OCI-LY7 (cell line): ENCODE measurements around the gene HHIP. TPM values are rescaled to one million over a fixed set of nuclear protein-coding genes. Genes with fewer than 3 reads are reported as not detected.
A peak's percentile ranks its signal among the peaks of the same experiment; 100 is the strongest.

Experiments used
- BruUV-seq: library from RNA; stranded (reverse); fragments of 400-500 nt; replicated peaks from 2 replicates; lab custom pipeline; 2021; lab: Mats Ljungman, UMichigan
- CTCF ChIA-PET: fragments of 300-600 bp; sonication (Branson Sonifier 250); formaldehyde crosslinking; loops from one replicate; lab custom pipeline; 2022; ENCODE audit warnings: antibody characterized with exemption; ENCODE audit not compliant: unreplicated experiment; lab: Charles Lee
- POLR2A ChIA-PET: fragments of 300-600 bp; sonication (Branson Sonifier 250); formaldehyde crosslinking; loops from one replicate; lab custom pipeline; 2022; ENCODE audit warnings: antibody characterized with exemption; lab: Charles Lee
- DNase-seq: peaks from one replicate; pipeline ENCODE4 v3.0.0-alpha.2; 2015; ENCODE audit warnings: low spot score
- H2AFZ ChIP-seq: fragments of 200-600 bp; sonication (generic), shearing (Covaris generic); 2 replicates; pipeline ENCODE4 v1.6.1; 2014; ENCODE audit warnings: mild to moderate bottlenecking, antibody characterized with exemption, low read length, moderate library complexity
- H3K27ac ChIP-seq: fragments of 200-600 bp; sonication (generic); 2 replicates; pipeline ENCODE4 v1.5.1; 2014; ENCODE audit warnings: mixed run types, low read depth, mild to moderate bottlenecking, moderate library complexity, low read length, inconsistent platforms; ENCODE audit not compliant: poor library complexity, severe bottlenecking
- H3K36me3 ChIP-seq: fragments of 200-600 bp; sonication (generic); 2 replicates; pipeline ENCODE4 v1.6.1; 2014; ENCODE audit warnings: mild to moderate bottlenecking, antibody characterized with exemption, low read length, moderate library complexity, mixed read lengths; ENCODE audit not compliant: insufficient read depth
- H3K4me1 ChIP-seq: fragments of 200-600 bp; sonication (generic); 2 replicates; pipeline ENCODE4 v1.5.1; 2014; ENCODE audit warnings: mild to moderate bottlenecking, low read length; ENCODE audit not compliant: insufficient read depth, poor library complexity, severe bottlenecking
- H3K4me2 ChIP-seq: fragments of 200-600 bp; sonication (generic); 2 replicates; pipeline ENCODE4 v1.6.1; 2014; ENCODE audit warnings: mild to moderate bottlenecking, low read length
- H3K4me3 ChIP-seq: fragments of 200-600 bp; sonication (generic); 2 replicates; pipeline ENCODE4 v1.5.1; 2014; ENCODE audit warnings: mild to moderate bottlenecking, low read depth, low read length; ENCODE audit not compliant: poor library complexity, severe bottlenecking
- H3K79me2 ChIP-seq: fragments of 200-600 bp; sonication (generic); 2 replicates; pipeline ENCODE4 v1.6.1; 2016; ENCODE audit warnings: low read depth, mild to moderate bottlenecking, low read length, moderate library complexity, mixed read lengths; ENCODE audit not compliant: insufficient read depth
- H3K9me2 ChIP-seq: fragments of 200-600 bp; sonication (generic); 2 replicates; pipeline ENCODE4 v1.6.1; 2016; ENCODE audit warnings: mild to moderate bottlenecking, low read length, mixed read lengths; ENCODE audit not compliant: insufficient read depth
- H3K9me3 ChIP-seq: fragments of 200-600 bp; sonication (generic); 2 replicates; pipeline ENCODE4 v1.6.1; 2014; ENCODE audit warnings: mild to moderate bottlenecking, mixed run types, low read length, mixed read lengths
- H4K20me1 ChIP-seq: fragments of 200-600 bp; sonication (generic); 2 replicates; pipeline ENCODE4 v1.6.1; 2014; ENCODE audit warnings: mild to moderate bottlenecking, antibody characterized with exemption, low read length, moderate library complexity, mixed read lengths; ENCODE audit not compliant: insufficient read depth
- CTCF ChIP-seq: fragments of 200-600 bp; sonication (generic); conservative IDR thresholded peaks from 2 replicates; pipeline ENCODE4 v1.5.1; 2014; ENCODE audit warnings: mild to moderate bottlenecking, antibody characterized with exemption, low read length, moderate library complexity, mixed read lengths
- EZH2phosphoT487 ChIP-seq: fragments of 200-600 bp; sonication (generic); IDR thresholded peaks from 2 replicates; pipeline ENCODE4 v1.6.1; 2018; ENCODE audit warnings: low read depth, borderline replicate concordance, mild to moderate bottlenecking, mixed run types, antibody characterized with exemption, low read length, moderate library complexity, mixed read lengths
- intact Hi-C: fragments of 100-400 bp; cut with micrococcal nuclease; formaldehyde crosslinking; loops from one replicate; pipeline ENCODE4 v1.10.0; 2022; ENCODE audit not compliant: unreplicated experiment
- total RNA-seq, 2 experiments: library from RNA; depleted of rRNA in 1 of 2; stranded (reverse); fragments of >200 nt in 1 of 2; shearing (Covaris generic) in 1 of 2; gene quantifications; 2 replicates each; pipeline ENCODE4 v1.2.3, GENCODE V29; 2014 to 2022

The HHIP gene
- total RNA-seq, 2 experiments from 2014 or later, result not detected

- no peak overlapping the region for H3K4me3 ChIP-seq
- H3K4me1 ChIP-seq, result no peaks in the 10 kb centered on the region
- DNase-seq, result no peak
- H3K36me3 ChIP-seq, result no peaks in the 10 kb centered on the region
- no peak for TF ChIP-seq CTCF
- TF ChIP-seq EZH2phosphoT487, result no peak
- no peaks in the 10 kb centered on the region for H4K20me1 ChIP-seq
- no peak overlapping the region for H3K27ac ChIP-seq
- H3K4me2 ChIP-seq, result no peak overlapping the region
- no peaks in the 10 kb centered on the region for H3K9me3 ChIP-seq
- H3K9me2 ChIP-seq, result no peaks in the 10 kb centered on the region
- intact Hi-C loops, result no loop called here
- BruUV-seq, result no TSS peak
- no peaks in the 10 kb centered on the region for H3K79me2 ChIP-seq
- H2AFZ ChIP-seq, result no peak overlapping the region
- CTCF ChIA-PET, result no interaction called here
- POLR2A ChIA-PET, result interaction anchor here (0.6 kb wide), 2 partner anchors 56 to 536 kb away, joined by 3 to 5 read pairs; no protein-coding TSS in a partner anchor
Measured at GRCh38 chr4:144712775-144713174, 66.8 kb downstream of the HHIP start.

DNA sequence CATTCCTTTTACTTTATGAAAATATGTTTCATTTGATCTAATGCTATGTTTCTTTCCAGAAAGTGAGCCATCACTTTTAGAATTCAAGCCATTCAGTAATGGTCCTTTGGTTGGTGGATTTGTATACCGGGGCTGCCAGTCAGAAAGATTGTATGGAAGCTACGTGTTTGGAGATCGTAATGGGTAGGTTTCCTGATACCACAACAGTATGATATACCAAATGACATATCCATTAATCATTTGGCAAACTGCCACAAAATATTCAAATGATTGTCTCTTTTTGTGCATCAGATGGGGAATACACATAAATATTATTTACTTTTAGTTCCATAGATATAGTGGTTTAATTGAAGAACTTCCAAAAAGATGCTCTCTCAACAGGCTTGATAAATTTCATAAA is 68.2 kb downstream of the HHIP start:
- TF ChIP-seq CTCF, result no peak
- no peak for TF ChIP-seq EZH2phosphoT487
- no peak for DNase-seq
- Histone ChIP-seq H2AFZ (no peak overlapping the region), H3K36me3 (no peaks in the 10 kb centered on the region), H3K4me3 (no peak overlapping the region), H3K27ac (no peak overlapping the region), H3K79me2 (no peaks in the 10 kb centered on the region), H3K4me1 (no peaks in the 10 kb centered on the region), H4K20me1 (no peaks in the 10 kb centered on the region), H3K9me2 (no peaks in the 10 kb centered on the region), H3K9me3 (no peaks in the 10 kb centered on the region), H3K4me2 (no peak overlapping the region)
- POLR2A ChIA-PET, result no interaction called here
- BruUV-seq, result no TSS peak
- intact Hi-C loops, result no loop called here
- CTCF ChIA-PET, result no interaction called here

- ChIA-PET CTCF (no interaction called here), POLR2A (no interaction called here)
- no peak overlapping the region for H3K27ac ChIP-seq
- TF ChIP-seq CTCF (no peak), EZH2phosphoT487 (no peak)
- H3K4me2 ChIP-seq, result no peak overlapping the region
- no peak overlapping the region for H2AFZ ChIP-seq
- peak; percentile 8 for DNase-seq
- no peaks in the 10 kb centered on the region for H3K79me2 ChIP-seq
- no peaks in the 10 kb centered on the region for H3K4me1 ChIP-seq
- no peaks in the 10 kb centered on the region for H3K36me3 ChIP-seq
- no TSS peak for BruUV-seq
- intact Hi-C loops, result no loop called here
- H3K9me3 ChIP-seq, result no peaks in the 10 kb centered on the region
- H4K20me1 ChIP-seq, result no peaks in the 10 kb centered on the region
- no peak overlapping the region for H3K4me3 ChIP-seq
- H3K9me2 ChIP-seq, result no peaks in the 10 kb centered on the region
Measured at GRCh38 chr4:144715230-144715629, 69.3 kb downstream of the HHIP start.
